Lower leg skin (tissue), 3 donors: ENCODE results near the gene MT1F.

ENCODE experiments used
- POLR2A ChIP-seq, 2 donors: fragments of 450-650 bp; IDR thresholded peaks; one replicate each; pipeline ENCODE4 v1.6.1; 2016 to 2017; ENCODE audit warnings: antibody characterized with exemption in 2 of 2, mild to moderate bottlenecking in 1 of 2, moderate library complexity in 1 of 2
- TF ChIP-seq, protein P1 (sequence below), 3 donors: fragments of 450-650 bp; IDR thresholded peaks; one replicate each; pipeline ENCODE4 v1.5.1; 2016; ENCODE audit warnings: antibody characterized with exemption in 3 of 3, mild to moderate bottlenecking in 3 of 3, moderate library complexity in 2 of 3

DNA sequence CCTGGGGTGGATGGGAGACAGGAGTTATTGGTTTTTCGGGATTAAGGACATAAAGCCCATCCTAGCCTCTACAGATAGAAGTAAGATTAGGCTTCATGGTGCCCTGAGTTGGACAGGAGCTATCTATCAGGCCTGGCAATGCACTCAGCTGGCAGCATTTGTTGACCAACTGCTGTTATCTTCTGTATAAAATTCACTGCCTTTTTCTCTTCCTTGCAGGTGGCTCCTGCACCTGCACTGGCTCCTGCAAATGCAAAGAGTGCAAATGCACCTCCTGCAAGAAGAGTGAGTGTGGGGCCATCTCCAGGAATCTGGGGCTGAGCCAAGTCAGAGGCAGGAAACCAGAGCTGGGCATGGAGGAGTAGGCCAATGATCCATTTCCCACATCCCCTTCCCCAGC lies 18.7 kb upstream of the MT1F start:
- TF ChIP-seq POLR2A (IDR thresholded peaks at IDR 0.05) = no peak
- TF ChIP-seq, protein P1, sequence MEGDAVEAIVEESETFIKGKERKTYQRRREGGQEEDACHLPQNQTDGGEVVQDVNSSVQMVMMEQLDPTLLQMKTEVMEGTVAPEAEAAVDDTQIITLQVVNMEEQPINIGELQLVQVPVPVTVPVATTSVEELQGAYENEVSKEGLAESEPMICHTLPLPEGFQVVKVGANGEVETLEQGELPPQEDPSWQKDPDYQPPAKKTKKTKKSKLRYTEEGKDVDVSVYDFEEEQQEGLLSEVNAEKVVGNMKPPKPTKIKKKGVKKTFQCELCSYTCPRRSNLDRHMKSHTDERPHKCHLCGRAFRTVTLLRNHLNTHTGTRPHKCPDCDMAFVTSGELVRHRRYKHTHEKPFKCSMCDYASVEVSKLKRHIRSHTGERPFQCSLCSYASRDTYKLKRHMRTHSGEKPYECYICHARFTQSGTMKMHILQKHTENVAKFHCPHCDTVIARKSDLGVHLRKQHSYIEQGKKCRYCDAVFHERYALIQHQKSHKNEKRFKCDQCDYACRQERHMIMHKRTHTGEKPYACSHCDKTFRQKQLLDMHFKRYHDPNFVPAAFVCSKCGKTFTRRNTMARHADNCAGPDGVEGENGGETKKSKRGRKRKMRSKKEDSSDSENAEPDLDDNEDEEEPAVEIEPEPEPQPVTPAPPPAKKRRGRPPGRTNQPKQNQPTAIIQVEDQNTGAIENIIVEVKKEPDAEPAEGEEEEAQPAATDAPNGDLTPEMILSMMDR (IDR thresholded peaks at IDR 0.05) = no peak
